A673 (cell line): ENCODE data around the gene RBCK1. TPM values are rescaled to one million over a fixed set of nuclear protein-coding genes. Genes with fewer than 3 reads are reported as not detected.
A peak's percentile ranks its signal among the peaks of the same experiment; 100 is the strongest.
"Not testable (repeated sequence)": the region's sequence is repeated elsewhere in the genome, so short reads cannot be mapped to it uniquely, and the experiment has no call there.

Experiments
- BruUV-seq: library from RNA; stranded (reverse); fragments of 400-500 nt; replicated peaks from 2 replicates; lab custom pipeline; 2021; lab: Mats Ljungman, UMichigan
- CTCF ChIA-PET: fragments of 300-600 bp; sonication (Branson Sonifier 250); formaldehyde crosslinking; loops from one replicate; lab custom pipeline; 2022; ENCODE audit warnings: antibody characterized with exemption; lab: Charles Lee
- POLR2A ChIA-PET: fragments of 300-600 bp; sonication (Branson Sonifier 250); formaldehyde crosslinking; loops from one replicate; lab custom pipeline; 2022; ENCODE audit warnings: antibody characterized with exemption; ENCODE audit not compliant: low non-redundant PET; lab: Charles Lee
- DNase-seq: peaks from one replicate; pipeline ENCODE4 v3.0.0-alpha.2; 2015; ENCODE audit warnings: low spot score
- H3K27ac ChIP-seq: fragments of 200-600 bp; sonication (generic); 2 replicates; pipeline ENCODE4 v1.5.1; 2016; ENCODE audit warnings: mixed run types, low read depth, mild to moderate bottlenecking, mixed read lengths, antibody characterized with exemption, low read length; ENCODE audit not compliant: poor library complexity, severe bottlenecking
- H3K27me3 ChIP-seq: fragments of 200-600 bp; sonication (generic); replicated peaks from 2 replicates; pipeline ENCODE4 v1.6.1; 2017; ENCODE audit warnings: mixed run types, low read depth, mild to moderate bottlenecking, mixed read lengths, antibody characterized with exemption, low read length; ENCODE audit not compliant: insufficient read depth, poor library complexity
- H3K36me3 ChIP-seq: fragments of 200-600 bp; sonication (generic); 2 replicates; pipeline ENCODE4 v1.6.1; 2016; ENCODE audit warnings: mixed run types, mild to moderate bottlenecking, mixed read lengths, antibody characterized with exemption, low read length; ENCODE audit not compliant: insufficient read depth, poor library complexity, severe bottlenecking
- H3K4me1 ChIP-seq: fragments of 200-600 bp; sonication (generic); 2 replicates; pipeline ENCODE4 v1.6.1; 2017; ENCODE audit warnings: mixed run types, mild to moderate bottlenecking, mixed read lengths, antibody characterized with exemption, low read length; ENCODE audit not compliant: insufficient read depth, poor library complexity, severe bottlenecking
- H3K4me3 ChIP-seq: fragments of 200-600 bp; sonication (generic); 2 replicates; pipeline ENCODE4 v1.5.1; 2016; ENCODE audit warnings: low read depth, mixed run types, mild to moderate bottlenecking, mixed read lengths, low read length; ENCODE audit not compliant: poor library complexity, severe bottlenecking
- H3K9me3 ChIP-seq: fragments of 200-600 bp; sonication (generic); 2 replicates; pipeline ENCODE4 v1.6.1; 2016; ENCODE audit warnings: mixed run types, low read depth, mild to moderate bottlenecking, mixed read lengths, antibody characterized with exemption, low read length; ENCODE audit not compliant: poor library complexity, severe bottlenecking
- CTCF ChIP-seq: fragments of 300-800, 200-600 bp; sonication (generic); conservative IDR thresholded peaks from 2 replicates; pipeline ENCODE4 v1.5.1; 2017; ENCODE audit warnings: low read depth, mild to moderate bottlenecking, antibody characterized with exemption, low read length, moderate library complexity, mixed read lengths
- EZH2 ChIP-seq: fragments of 200-600 bp; sonication (generic); IDR thresholded peaks from 2 replicates; pipeline ENCODE4 v1.6.1; 2017; ENCODE audit warnings: borderline replicate concordance, low read depth, mild to moderate bottlenecking, mixed read lengths, antibody characterized with exemption, low read length; ENCODE audit not compliant: poor library complexity, severe bottlenecking
- intact Hi-C: fragments of 100-400 bp; cut with micrococcal nuclease; formaldehyde crosslinking; loops from one replicate; pipeline ENCODE4 v1.10.0; 2022; ENCODE audit not compliant: unreplicated experiment
- total RNA-seq: library from RNA; stranded (reverse); gene quantifications from 2 replicates; pipeline ENCODE4 v1.2.3, GENCODE V29; 2021

The RBCK1 gene
- total RNA-seq, 1 experiment from 2014 or later: 72.0 TPM

GRCh38 chr20:444117-444516 is 36.0 kb downstream of the RBCK1 start:
- TF ChIP-seq EZH2 (no peak), CTCF (no peak)
- peaks cover 59% of the 10 kb centered on the region for H3K36me3 ChIP-seq
- POLR2A ChIA-PET: no interaction called here

GRCh38 chr20:444862-445426 is 36.8 kb downstream of the RBCK1 start:
- POLR2A ChIA-PET: no interaction called here
- TF ChIP-seq EZH2: no peak
- TF ChIP-seq CTCF: no peak
- H3K4me1 ChIP-seq: no peaks in the 10 kb centered on the region
- DNase-seq: no peak
- no peaks in the 10 kb centered on the region for H3K27me3 ChIP-seq
- H3K4me3 ChIP-seq: no peak overlapping the region
- no peaks in the 10 kb centered on the region for H3K9me3 ChIP-seq
- intact Hi-C loops: no loop called here
- BruUV-seq: no TSS peak
- CTCF ChIA-PET: no interaction called here
- H3K27ac ChIP-seq: peak overlapping the region; percentile 9
- H3K36me3 ChIP-seq: peaks cover 51% of the 10 kb centered on the region

More at GRCh38 chr20:444117-444516, 36.0 kb downstream of the RBCK1 start:
- Histone ChIP-seq H3K27me3 (no peaks in the 10 kb centered on the region), H3K27ac (no peak overlapping the region), H3K9me3 (no peaks in the 10 kb centered on the region), H3K4me3 (no peak overlapping the region), H3K4me1 (no peaks in the 10 kb centered on the region)
- intact Hi-C loops: no loop called here
- CTCF ChIA-PET: no interaction called here
- no peak for DNase-seq
- BruUV-seq: no TSS peak

- no peak overlapping the region for H3K4me3 ChIP-seq
- H3K4me1 ChIP-seq: no peaks in the 10 kb centered on the region
- no peaks in the 10 kb centered on the region for H3K9me3 ChIP-seq
- peak overlapping the region; percentile 9 for H3K27ac ChIP-seq
- H3K27me3 ChIP-seq: no peaks in the 10 kb centered on the region
- intact Hi-C loops: no loop called here
- ChIA-PET POLR2A (interaction anchor here (0.6 kb wide), 1 partner anchor 103 kb away, joined by 4 read pairs; no protein-coding TSS in a partner anchor), CTCF (no interaction called here)
- no peak for DNase-seq
- no peak for TF ChIP-seq EZH2
- TF ChIP-seq CTCF: no peak
- no TSS peak for BruUV-seq
- peaks cover 43% of the 10 kb centered on the region for H3K36me3 ChIP-seq
Measured at GRCh38 chr20:445514-446336, 37.6 kb downstream of the RBCK1 start.

- H3K4me3 ChIP-seq, H3K4me1 ChIP-seq, H3K27me3 ChIP-seq, BruUV-seq, H3K9me3 ChIP-seq, POLR2A ChIA-PET, H3K36me3 ChIP-seq, DNase-seq, intact Hi-C loops, H3K27ac ChIP-seq, CTCF ChIA-PET: not testable (repeated sequence)
Measured at GRCh38 chr20:452021-452420, 43.9 kb downstream of the RBCK1 start.
